HUES48 (cell line): Measurements from ENCODE around the gene AMZ1.
"Not testable (repeated sequence)": the region's sequence is repeated elsewhere in the genome, so short reads cannot be mapped to it uniquely, and the experiment has no call there.

Experiments used
- H3K27ac ChIP-seq: one replicate; pipeline ENCODE4 v1.7.0; 2013; ENCODE audit warnings: low read depth, low read length, inconsistent platforms
- H3K27me3 ChIP-seq: 2 replicates; pipeline ENCODE4 v1.6.1; 2013; ENCODE audit warnings: mild to moderate bottlenecking, low read length; ENCODE audit not compliant: control insufficient read depth, insufficient read depth
- H3K36me3 ChIP-seq: 2 replicates; pipeline ENCODE4 v1.6.1; 2013; ENCODE audit warnings: low read length; ENCODE audit not compliant: control insufficient read depth, insufficient read depth
- H3K4me1 ChIP-seq: 2 replicates; pipeline ENCODE4 v1.6.1; 2013; ENCODE audit warnings: mild to moderate bottlenecking, low read length; ENCODE audit not compliant: control insufficient read depth, insufficient read depth
- H3K4me3 ChIP-seq: 2 replicates; pipeline ENCODE4 v1.5.1; 2013; ENCODE audit warnings: mild to moderate bottlenecking, low read depth, low read length
- H3K9ac ChIP-seq: 2 replicates; pipeline ENCODE4 v1.6.1; 2013; ENCODE audit warnings: mild to moderate bottlenecking, low read depth, low read length, moderate library complexity
- H3K9me3 ChIP-seq: 2 replicates; pipeline ENCODE4 v1.6.1; 2013; ENCODE audit warnings: low read length; ENCODE audit not compliant: control insufficient read depth, insufficient read depth

The AMZ1 gene

DNA sequence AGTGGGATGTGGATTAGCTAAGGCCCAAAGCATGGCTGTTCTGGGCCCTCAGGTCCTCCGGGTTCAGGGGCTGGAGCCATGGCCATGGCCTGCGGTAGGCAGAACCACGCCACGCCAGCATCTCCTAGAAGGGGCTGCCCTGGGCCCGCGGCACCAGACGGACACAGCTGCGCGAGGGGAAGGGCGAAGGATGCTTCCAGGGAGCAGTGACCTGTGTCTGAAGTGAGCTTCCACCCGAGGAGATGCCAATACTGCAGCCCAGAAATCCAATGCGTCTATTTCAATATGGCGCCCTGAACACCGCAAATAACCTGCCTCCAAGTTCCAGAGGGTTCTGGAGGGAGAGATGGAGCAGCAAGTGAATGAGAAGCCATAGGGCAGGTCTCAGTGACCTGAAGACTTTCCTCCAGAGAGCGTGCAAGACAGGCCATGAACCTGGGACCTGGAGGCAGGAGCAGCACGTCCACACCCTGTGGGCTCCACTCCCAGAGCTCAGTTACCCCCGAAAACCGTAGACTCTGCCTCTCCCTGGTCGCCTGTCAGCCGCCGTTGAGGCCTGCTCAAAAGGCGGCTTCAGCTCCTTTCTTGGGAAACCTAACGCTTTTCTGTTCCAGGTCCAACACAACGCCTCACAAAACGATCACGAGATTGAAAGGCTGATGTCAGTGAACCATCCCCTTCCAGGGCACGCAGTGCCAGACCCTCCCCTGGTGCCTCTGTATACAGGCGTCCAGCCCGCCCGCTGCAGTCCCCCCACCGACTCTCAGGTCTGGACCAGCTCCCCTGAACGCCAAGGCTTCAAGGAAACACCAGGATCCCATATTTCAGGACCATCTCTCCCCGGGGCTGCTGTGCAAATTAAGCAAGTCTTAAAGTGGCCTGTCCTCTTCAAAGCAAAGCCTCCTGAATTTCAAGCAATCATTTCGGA, 37.4 kb downstream of the AMZ1 start:
- no peak overlapping the region for H3K9ac ChIP-seq
- no peak overlapping the region for H3K4me3 ChIP-seq
- H3K27ac ChIP-seq = no peak overlapping the region
- H3K9me3 ChIP-seq = no peaks in the 10 kb centered on the region
- peaks cover 37% of the 10 kb centered on the region for H3K36me3 ChIP-seq
- H3K4me1 ChIP-seq = no peaks in the 10 kb centered on the region
- no peaks in the 10 kb centered on the region for H3K27me3 ChIP-seq

GRCh38 chr7:2726316-2727018, 38.5 kb downstream of the AMZ1 start:
- no peaks in the 10 kb centered on the region for H3K27me3 ChIP-seq
- H3K27ac ChIP-seq = no peak overlapping the region
- peaks cover 48% of the 10 kb centered on the region for H3K36me3 ChIP-seq
- H3K9me3 ChIP-seq = no peaks in the 10 kb centered on the region
- no peaks in the 10 kb centered on the region for H3K4me1 ChIP-seq
- no peak overlapping the region for H3K4me3 ChIP-seq
- H3K9ac ChIP-seq = no peak overlapping the region

- H3K27me3 ChIP-seq, H3K4me1 ChIP-seq, H3K9me3 ChIP-seq, H3K4me3 ChIP-seq, H3K27ac ChIP-seq, H3K9ac ChIP-seq: not testable (repeated sequence)
- peaks cover 55% of the 10 kb centered on the region for H3K36me3 ChIP-seq
Measured at GRCh38 chr7:2727206-2727605, 39.2 kb downstream of the AMZ1 start.

DNA sequence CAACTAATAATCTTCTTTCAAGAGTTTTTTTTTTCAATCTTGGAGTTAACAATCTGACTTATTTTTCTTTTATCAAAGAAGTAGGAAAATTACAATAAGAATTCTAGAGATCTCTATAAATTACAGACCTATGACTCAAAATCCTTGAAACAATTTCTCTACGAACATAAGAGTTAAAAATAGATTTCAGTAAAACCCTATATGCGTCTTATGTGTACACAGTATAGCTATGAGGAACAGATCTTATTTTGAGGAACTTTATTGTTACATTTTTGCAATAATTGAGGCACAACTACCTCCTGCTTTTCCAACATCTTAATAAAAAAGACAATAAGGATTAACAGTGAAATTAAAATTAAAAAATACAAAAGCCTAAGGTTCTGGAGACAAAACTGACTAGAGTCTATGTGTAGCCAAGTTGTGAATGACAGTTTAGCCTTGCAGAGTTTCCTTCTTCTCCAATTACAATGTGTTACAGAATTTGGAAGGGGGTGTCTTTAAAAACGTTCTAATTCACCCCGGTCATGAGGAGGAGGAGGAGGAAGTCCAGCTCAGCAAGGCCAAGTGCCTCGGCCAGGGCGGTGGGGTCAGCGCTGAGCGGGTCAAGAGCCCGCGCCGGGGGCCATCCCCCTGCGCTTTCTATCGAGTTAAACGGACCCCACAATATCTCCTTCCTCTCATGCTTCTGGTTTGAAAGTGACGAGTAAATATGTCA, 40.5 kb downstream of the AMZ1 start:
- Histone ChIP-seq H3K9me3 (no peaks in the 10 kb centered on the region), H3K27ac (no peak overlapping the region), H3K9ac (no peak overlapping the region), H3K36me3 (peaks cover 55% of the 10 kb centered on the region), H3K27me3 (no peaks in the 10 kb centered on the region), H3K4me1 (no peaks in the 10 kb centered on the region), H3K4me3 (no peak overlapping the region)

DNA sequence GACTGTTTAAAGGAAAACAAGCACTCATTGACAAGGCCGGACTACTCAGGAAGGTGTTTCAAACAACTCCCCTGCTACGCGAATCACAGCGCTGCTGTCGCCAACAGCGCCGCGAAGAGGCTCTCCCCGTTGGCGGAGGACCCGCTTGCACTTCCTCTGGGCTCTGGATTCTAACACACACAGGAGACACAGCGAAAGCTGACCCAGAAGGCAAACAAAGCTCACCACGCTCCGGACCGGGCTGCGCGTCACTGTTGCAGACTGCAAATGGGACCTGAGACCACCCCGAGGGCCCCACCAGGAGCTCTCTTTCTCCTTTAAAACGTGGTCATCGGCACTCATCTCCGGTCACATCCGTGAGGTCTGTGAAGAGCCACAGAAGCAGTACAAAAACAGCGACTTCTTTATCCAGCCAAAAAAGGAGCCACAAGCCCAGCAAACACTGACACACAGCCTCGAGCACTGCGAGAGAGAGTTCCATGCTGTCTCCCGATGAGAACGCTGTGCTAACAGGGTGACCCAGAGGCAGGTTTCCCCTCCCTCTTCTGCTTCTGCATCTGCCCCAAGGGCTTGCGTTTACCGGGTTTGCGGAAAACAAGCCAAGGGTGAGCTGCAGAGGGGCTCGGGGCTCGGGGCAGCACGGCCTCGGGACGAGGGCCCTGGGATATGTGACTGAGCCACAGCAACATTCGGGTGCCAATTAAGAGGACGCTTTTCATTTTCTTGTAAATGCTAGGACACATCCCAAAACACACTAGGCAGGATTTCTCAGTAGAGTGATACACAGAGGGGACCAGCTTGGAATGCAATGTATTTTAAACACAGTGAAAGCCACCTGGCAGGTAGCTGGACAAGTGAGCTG, 41.3 kb downstream of the AMZ1 start:
- Histone ChIP-seq H3K27ac (no peak overlapping the region), H3K4me1 (no peaks in the 10 kb centered on the region), H3K27me3 (no peaks in the 10 kb centered on the region), H3K4me3 (no peak overlapping the region), H3K36me3 (peaks cover 53% of the 10 kb centered on the region), H3K9ac (no peak overlapping the region), H3K9me3 (no peaks in the 10 kb centered on the region)

DNA sequence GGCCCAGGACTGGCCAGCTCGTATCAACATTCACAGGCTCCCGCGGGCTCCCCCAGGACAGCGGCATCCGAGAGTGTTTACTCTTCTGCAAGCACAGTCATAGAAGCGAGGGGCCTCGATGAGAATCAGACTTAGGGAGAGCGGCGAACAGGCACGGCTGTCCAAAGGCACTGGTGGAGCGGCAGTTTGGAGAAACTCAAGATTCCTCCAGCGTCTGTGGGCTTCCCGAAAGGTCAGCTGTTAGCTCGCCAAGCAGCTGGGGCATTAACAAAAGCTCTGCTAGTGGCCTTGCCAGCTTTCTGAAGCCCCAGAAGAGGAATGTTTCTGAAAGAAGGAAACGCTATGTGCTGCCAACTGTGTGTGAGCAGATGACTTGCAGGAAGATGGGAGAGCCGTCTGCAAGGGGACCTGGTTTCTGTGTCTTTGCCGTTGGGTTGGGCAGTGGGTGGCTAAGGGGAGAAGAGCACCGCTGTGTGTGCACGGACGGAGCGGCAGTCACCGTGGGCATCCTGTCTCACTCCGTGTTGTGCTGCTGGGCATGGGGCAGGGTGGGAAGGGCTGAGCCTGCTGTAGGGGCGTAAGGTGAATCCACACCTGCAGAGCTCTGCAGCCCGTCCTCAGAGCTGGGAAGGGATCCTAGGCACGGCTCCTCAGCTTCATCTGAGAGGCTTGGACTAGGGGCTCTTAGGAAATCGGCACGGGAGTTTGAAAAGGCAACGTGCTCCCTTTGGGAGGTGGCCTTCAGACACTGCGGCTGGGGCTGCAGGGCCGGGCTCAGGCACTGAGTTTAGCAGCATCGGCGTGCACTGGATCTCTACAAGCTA, 42.1 kb downstream of the AMZ1 start:
- H3K27ac ChIP-seq = no peak overlapping the region
- no peaks in the 10 kb centered on the region for H3K27me3 ChIP-seq
- no peaks in the 10 kb centered on the region for H3K9me3 ChIP-seq
- peaks cover 53% of the 10 kb centered on the region for H3K36me3 ChIP-seq
- H3K4me3 ChIP-seq = no peak overlapping the region
- no peaks in the 10 kb centered on the region for H3K4me1 ChIP-seq
- H3K9ac ChIP-seq = no peak overlapping the region

GRCh38 chr7:2730846-2731770, 43.1 kb downstream of the AMZ1 start:
- Histone ChIP-seq H3K9ac (no peak overlapping the region), H3K4me1 (no peaks in the 10 kb centered on the region), H3K36me3 (peaks cover 49% of the 10 kb centered on the region), H3K9me3 (no peaks in the 10 kb centered on the region), H3K27ac (no peak overlapping the region), H3K27me3 (no peaks in the 10 kb centered on the region), H3K4me3 (no peak overlapping the region)

DNA sequence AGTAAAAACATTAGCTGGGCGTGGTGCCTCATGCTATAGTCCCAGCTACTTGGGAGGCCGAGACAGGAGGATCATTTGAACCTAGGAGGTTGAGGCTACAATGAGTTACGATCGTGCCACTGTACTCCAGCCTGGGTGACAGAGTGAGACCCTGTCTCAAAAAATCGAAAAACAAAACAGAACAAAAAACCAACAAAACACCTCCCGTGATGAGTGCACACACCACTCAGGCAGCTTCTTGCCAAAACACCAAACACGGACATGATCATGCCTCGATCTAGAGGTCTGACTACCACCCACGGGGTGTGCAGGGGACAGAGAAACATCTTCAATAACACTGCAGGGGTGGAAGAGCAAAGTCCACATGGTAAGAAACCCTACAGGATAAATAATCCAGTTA, 44.4 kb downstream of the AMZ1 start:
- Histone ChIP-seq H3K36me3 (peaks cover 40% of the 10 kb centered on the region), H3K9ac (no peak overlapping the region), H3K9me3 (no peaks in the 10 kb centered on the region), H3K27me3 (no peaks in the 10 kb centered on the region), H3K4me3 (no peak overlapping the region), H3K4me1 (no peaks in the 10 kb centered on the region), H3K27ac (no peak overlapping the region)

- no peaks in the 10 kb centered on the region for H3K9me3 ChIP-seq
- no peaks in the 10 kb centered on the region for H3K4me1 ChIP-seq
- no peak overlapping the region for H3K4me3 ChIP-seq
- no peaks in the 10 kb centered on the region for H3K27me3 ChIP-seq
- H3K27ac ChIP-seq = no peak overlapping the region
- peaks cover 37% of the 10 kb centered on the region for H3K36me3 ChIP-seq
- H3K9ac ChIP-seq = no peak overlapping the region
Measured at GRCh38 chr7:2732959-2733584, 45.1 kb downstream of the AMZ1 start.
